HL-60 (cell line): ENCODE data around the gene FUT8.

Experiments used
- POLR2AphosphoS5 ChIP-seq: IDR thresholded peaks from 2 replicates; pipeline ENCODE4 v1.6.1; 2012; ENCODE audit warnings: low read depth
- SPI1 ChIP-seq: IDR thresholded peaks from 2 replicates; pipeline ENCODE4 v1.6.1; 2012; ENCODE audit warnings: low read depth, mild to moderate bottlenecking, borderline replicate concordance
- TF ChIP-seq, protein P1 (sequence below): IDR thresholded peaks from 2 replicates; pipeline ENCODE4 v1.6.1; 2012; ENCODE audit warnings: low read depth; ENCODE audit not compliant: insufficient replicate concordance
- TF ChIP-seq, protein P2 (sequence below): IDR thresholded peaks from one replicate; pipeline ENCODE4 v1.5.1; 2011; ENCODE audit warnings: low read length, control low read depth, inconsistent platforms; ENCODE audit not compliant: insufficient read depth

DNA sequence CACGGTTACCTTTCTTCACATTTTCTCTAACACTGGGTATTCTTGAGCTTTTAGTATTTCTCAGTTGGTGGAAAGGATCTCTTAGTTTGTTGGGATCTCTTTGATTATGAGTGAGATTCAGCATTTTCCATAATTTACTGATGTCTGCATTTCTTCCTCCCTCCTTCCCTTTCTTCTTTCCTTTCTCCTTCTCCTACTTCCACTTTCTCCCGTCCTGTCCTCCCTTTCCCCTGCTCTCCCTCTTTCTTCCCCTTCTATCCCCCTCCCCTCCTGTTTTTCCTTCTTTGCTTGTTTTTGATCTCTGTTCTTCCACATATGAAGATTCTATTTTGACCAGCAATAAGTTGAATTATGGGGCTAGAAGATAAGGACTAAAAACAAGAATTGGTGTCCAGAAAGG, 66.9 kb downstream of the FUT8 start:
- TF ChIP-seq, protein P1, sequence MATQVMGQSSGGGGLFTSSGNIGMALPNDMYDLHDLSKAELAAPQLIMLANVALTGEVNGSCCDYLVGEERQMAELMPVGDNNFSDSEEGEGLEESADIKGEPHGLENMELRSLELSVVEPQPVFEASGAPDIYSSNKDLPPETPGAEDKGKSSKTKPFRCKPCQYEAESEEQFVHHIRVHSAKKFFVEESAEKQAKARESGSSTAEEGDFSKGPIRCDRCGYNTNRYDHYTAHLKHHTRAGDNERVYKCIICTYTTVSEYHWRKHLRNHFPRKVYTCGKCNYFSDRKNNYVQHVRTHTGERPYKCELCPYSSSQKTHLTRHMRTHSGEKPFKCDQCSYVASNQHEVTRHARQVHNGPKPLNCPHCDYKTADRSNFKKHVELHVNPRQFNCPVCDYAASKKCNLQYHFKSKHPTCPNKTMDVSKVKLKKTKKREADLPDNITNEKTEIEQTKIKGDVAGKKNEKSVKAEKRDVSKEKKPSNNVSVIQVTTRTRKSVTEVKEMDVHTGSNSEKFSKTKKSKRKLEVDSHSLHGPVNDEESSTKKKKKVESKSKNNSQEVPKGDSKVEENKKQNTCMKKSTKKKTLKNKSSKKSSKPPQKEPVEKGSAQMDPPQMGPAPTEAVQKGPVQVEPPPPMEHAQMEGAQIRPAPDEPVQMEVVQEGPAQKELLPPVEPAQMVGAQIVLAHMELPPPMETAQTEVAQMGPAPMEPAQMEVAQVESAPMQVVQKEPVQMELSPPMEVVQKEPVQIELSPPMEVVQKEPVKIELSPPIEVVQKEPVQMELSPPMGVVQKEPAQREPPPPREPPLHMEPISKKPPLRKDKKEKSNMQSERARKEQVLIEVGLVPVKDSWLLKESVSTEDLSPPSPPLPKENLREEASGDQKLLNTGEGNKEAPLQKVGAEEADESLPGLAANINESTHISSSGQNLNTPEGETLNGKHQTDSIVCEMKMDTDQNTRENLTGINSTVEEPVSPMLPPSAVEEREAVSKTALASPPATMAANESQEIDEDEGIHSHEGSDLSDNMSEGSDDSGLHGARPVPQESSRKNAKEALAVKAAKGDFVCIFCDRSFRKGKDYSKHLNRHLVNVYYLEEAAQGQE: no peak
- TF ChIP-seq, protein P2, sequence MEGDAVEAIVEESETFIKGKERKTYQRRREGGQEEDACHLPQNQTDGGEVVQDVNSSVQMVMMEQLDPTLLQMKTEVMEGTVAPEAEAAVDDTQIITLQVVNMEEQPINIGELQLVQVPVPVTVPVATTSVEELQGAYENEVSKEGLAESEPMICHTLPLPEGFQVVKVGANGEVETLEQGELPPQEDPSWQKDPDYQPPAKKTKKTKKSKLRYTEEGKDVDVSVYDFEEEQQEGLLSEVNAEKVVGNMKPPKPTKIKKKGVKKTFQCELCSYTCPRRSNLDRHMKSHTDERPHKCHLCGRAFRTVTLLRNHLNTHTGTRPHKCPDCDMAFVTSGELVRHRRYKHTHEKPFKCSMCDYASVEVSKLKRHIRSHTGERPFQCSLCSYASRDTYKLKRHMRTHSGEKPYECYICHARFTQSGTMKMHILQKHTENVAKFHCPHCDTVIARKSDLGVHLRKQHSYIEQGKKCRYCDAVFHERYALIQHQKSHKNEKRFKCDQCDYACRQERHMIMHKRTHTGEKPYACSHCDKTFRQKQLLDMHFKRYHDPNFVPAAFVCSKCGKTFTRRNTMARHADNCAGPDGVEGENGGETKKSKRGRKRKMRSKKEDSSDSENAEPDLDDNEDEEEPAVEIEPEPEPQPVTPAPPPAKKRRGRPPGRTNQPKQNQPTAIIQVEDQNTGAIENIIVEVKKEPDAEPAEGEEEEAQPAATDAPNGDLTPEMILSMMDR: no peak
- TF ChIP-seq SPI1 (no peak), POLR2AphosphoS5 (no peak)
